GM10248 (cell line): ENCODE measurements around the gene CALHM3.

Source experiments
- CTCF ChIA-PET: fragments of 300-600 bp; sonication (Branson Sonifier 250); formaldehyde crosslinking; extraction: SDS; loops from one replicate; lab custom pipeline; 2021; ENCODE audit warnings: antibody characterized with exemption; lab: Yijun Ruan, JAX
- POLR2A ChIA-PET: fragments of 350-650 bp; sonication (Branson Sonifier 250); formaldehyde crosslinking; extraction: SDS; loops from one replicate; lab custom pipeline; 2020; ENCODE audit warnings: antibody characterized with exemption; lab: Yijun Ruan, JAX
- DNase-seq: peaks from one replicate; pipeline ENCODE4 v3.0.0; 2012; ENCODE audit errors: extremely low spot score
- TF ChIP-seq, protein P1 (sequence below): IDR thresholded peaks from 2 replicates; pipeline ENCODE4 v1.5.1; 2012; ENCODE audit warnings: mild to moderate bottlenecking, low read depth; ENCODE audit errors: extremely low read depth, missing control alignments, control extremely low read depth

CALHM3 gene

DNA sequence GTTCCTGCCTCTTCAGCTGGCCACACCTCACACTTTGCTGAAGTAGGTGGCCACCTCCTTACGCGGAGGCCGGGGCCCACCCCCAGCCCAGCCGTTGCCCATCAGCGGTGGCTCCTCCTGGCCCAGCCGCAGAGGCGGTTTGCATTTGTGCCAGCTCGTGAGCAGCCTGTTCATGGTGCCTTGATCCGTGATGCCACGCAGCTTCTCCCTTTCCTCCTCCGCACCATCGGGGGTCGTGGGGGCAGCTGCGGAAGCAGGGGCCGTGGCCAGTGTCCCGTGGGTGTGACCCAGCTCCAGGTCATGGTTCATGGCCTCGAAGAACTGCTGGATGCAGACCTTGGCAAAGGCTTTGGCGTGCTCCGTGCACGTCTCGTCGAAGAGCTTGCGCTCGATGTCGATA, 23.8 kb downstream of the CALHM3 start:
- ChIA-PET CTCF (interaction anchor here (1.1 to 1.7 kb wide), 4 partner anchors 10 to 30 kb away, joined by 3 to 7 read pairs (median 6); no protein-coding TSS in a partner anchor), POLR2A (no interaction called here)
- DNase-seq, result no peak
- TF ChIP-seq, protein P1, sequence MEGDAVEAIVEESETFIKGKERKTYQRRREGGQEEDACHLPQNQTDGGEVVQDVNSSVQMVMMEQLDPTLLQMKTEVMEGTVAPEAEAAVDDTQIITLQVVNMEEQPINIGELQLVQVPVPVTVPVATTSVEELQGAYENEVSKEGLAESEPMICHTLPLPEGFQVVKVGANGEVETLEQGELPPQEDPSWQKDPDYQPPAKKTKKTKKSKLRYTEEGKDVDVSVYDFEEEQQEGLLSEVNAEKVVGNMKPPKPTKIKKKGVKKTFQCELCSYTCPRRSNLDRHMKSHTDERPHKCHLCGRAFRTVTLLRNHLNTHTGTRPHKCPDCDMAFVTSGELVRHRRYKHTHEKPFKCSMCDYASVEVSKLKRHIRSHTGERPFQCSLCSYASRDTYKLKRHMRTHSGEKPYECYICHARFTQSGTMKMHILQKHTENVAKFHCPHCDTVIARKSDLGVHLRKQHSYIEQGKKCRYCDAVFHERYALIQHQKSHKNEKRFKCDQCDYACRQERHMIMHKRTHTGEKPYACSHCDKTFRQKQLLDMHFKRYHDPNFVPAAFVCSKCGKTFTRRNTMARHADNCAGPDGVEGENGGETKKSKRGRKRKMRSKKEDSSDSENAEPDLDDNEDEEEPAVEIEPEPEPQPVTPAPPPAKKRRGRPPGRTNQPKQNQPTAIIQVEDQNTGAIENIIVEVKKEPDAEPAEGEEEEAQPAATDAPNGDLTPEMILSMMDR, result no peak

DNA sequence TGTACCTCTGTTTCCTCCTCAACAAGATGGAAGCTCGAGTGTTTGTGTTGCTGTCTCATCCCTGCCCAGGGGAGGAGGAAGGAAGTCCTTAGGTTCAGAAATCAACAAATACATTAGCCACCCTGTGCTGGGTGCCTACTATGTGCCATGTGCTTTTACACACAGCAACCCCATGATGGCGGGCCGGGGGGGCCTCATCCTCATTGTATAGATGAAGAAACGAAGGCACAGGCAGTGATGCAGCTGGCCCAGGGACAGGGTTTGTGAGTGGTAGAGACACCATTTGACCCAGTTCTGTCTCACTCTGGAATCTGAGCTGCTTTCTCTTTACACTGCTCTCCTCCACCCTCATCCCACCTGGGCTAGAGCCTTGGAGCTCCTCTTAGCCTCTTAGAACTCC, 25.0 kb downstream of the CALHM3 start:
- ChIA-PET CTCF (interaction anchor here (1.0 to 6.3 kb wide), 7 partner anchors 12 to 110 kb away, joined by 3 to 30 read pairs (median 7); partner anchors contain the start of gene NEURL1), POLR2A (no interaction called here)
- TF ChIP-seq, protein P1, result no peak

DNA sequence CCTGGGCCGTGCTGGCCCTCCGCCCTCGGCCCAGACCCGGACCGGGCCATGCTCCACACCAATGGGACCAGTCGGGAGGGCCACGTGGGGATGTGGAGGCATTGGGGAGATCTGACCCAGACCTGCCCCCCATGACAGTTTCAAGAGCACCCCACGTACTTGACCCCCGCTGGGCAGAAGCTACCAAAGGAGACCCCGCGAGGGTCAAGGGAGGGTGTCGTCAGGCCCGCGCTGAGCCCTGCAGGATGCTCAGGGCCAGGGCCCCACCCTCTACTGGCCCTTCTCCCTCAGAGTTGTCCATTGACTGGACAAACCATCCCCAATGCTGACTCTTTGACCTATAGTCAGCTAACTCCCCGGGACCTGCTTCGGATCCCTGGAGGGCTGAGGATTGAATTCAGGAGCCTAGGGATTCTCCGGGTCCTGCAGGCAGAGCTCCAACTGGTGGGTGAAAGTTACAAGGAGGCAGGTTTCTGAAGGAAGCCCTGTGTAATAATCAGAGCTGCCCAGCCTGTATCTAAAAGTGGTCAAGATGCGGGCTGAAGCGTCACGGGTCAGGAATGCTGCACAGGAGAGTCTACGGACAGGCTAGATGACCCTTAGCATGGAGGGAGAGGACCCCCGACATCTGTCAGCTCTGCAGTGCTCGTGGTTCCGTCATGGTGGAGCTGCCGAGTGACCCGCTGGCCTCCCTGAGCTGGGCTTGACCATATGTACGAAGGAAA, 26.4 kb downstream of the CALHM3 start:
- POLR2A ChIA-PET, result interaction anchor here (0.6 kb wide), 1 partner anchor 668 kb away, joined by 4 read pairs; no protein-coding TSS in a partner anchor
- TF ChIP-seq, protein P1, result no peak
- no peak for DNase-seq
- CTCF ChIA-PET, result interaction anchor here (1.0 to 6.3 kb wide), 12 partner anchors 10 to 60 kb away, joined by 3 to 42 read pairs (median 4); partner anchors contain the start of gene NEURL1

More for the DNA sequence above, 25.0 kb downstream of the CALHM3 start:
- DNase-seq, result no peak

DNA sequence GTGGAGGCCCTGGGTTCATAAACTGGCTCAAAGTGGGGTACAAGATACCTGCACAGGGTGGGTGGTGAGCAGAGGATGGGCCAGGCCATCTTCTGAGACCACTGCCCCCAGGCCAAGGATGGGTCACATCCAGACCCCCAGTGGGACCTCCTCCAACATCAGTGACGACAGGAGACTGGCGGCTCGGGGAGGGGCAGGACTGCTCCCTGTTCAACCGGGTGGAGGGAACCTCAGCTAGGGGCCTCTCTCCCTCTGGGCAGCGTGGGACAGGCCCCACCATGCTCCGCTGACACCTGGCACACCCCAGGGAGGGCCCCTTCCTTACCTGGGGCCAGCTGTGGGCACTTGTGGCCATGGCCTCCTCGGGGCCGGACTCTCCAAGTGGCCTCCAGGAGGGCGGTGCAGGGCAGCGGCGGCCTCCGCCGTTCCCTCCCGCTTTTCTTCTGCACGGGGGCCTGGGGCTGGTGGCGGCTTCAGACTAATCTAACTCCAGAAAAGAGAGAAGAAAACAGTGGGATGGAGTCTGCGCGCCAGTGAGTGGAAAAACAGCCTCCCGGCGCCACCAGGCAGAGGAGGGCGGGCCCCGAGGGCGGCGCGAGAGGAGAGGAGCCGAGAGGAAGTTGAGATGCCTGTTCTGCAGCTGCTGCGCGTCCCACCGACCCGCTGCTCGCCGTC, 27.1 kb downstream of the CALHM3 start, which contains the start of gene CALHM2:
Gene CALHM2 (minus strand): TSS at position 540 of the 675 bp plus-strand sequence. CDS start 2,429 bp downstream, outside the sequence.
- TF ChIP-seq, protein P1, result no peak
- ChIA-PET CTCF (interaction anchor here (1.1 to 6.3 kb wide), 11 partner anchors 10 to 41 kb away, joined by 3 to 42 read pairs (median 4); partner anchors contain the start of gene NEURL1), POLR2A (interaction anchor here (0.6 kb wide), 2 partner anchors 39 to 669 kb away, joined by 4 read pairs; no protein-coding TSS in a partner anchor)
- DNase-seq, result peak; percentile 89

DNA sequence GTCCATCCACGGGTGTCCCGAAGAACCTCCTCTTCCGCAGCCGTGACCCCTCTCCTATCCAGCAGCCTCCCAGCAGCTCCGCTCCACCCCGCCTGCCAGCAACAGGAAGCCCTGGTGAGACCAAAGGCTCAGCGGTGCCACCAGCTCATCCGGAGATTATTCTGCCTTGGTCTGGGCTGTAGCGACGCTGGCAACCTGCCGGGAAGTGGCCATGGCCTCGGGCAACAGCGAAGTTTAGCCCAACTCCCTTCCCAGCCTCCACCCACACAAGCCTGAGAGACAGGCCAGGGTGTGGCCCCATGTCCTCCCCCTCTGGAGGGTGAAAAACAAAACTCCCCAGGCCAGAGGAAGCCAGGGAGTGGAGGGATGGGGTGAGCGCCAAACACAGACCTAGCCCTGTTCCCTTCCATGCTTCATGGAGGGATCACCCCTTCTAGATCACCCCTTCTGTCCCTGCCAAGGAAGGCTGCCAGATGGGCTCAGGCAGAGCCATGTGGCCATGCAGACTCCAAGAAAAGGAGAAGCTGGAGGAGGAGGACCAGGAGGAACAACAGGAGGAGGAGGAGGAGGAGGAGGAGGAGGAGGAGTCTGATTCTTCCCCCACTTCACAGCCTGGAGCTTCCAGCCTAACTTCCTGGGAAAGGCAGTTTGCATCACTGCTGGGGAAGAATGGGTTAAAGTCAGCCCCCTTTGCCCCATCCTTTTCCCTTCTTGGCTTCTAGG, 27.8 kb downstream of the CALHM3 start:
- peak; percentile 53 for DNase-seq
- POLR2A ChIA-PET, result interaction anchor here (0.6 kb wide), 1 partner anchor 40 kb away, joined by 4 read pairs; no protein-coding TSS in a partner anchor
- TF ChIP-seq, protein P1, result no peak
- CTCF ChIA-PET, result interaction anchor here (0.7 to 6.3 kb wide), 8 partner anchors 11 to 35 kb away, joined by 3 to 42 read pairs (median 4); no protein-coding TSS in a partner anchor
